HG03066 (cell line): ENCODE data around the gene GLT1D1.

Experiments
- ATAC-seq: cut with Tn5 transposase; IDR thresholded peaks from one replicate; pipeline ENCODE4 v1.9.1; 2021; ENCODE audit warnings: low read depth; ENCODE audit not compliant: unreplicated experiment

GLT1D1 gene

GRCh38 chr12:128991716-128992115 is 138.4 kb downstream of the GLT1D1 start:
- ATAC-seq, result no peak

DNA sequence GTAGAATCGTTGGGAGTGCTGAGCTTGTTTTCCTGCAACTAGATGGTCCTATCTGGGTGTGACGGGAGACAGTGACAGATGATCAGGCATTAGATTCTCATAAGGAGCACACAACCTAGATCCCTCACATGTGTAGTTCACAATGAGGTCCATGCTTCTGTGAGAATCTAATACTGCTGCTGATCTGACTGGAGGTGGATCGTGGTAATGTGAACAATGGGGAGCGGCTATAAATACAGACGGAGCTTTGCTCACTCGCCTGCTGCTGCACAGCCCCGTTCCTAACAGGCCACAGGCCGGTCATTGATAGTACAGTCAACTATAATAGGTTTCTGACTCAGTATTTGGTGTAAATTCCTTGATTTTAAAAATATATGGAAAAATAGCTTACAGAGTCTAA is 138.8 kb downstream of the GLT1D1 start:
- ATAC-seq, result no peak

DNA sequence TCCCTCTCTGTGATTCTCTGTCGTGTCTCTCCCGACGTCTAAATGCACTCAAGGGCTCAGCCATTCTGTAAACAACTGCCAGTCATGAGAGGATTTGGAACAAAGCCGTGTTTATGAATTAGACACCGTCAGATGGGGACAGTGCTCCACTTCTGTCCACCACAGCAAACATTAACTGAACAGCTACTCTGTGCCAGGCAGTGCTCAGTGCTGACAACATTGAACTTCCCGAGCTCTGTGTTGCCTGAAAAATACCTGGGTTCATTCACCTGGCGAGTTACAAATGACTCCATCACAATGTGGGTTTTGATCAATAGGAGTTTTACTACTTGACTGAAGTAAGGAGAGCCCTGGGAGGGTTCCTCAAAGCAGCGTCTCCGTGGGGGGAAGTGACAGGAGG is 139.3 kb downstream of the GLT1D1 start:
- no peak for ATAC-seq

DNA sequence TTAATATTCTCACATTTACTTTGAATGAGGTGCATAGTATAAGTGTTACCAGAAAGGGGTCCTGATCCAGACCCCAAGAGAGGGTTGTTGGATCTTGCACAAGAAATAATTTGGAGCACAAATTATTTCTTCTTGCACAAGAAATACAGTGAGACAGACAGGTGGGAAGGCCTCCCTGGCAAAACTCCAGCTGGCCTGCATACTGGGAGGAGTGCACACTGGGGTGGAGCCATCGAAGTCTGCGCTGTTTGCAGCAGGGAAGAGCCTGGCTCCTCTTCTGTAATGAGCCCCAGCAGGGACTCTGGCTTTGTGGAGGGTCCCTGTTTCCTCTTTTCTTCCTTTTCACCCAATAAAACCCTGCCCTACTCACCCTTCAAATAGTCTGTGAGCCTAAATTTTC is 141.6 kb downstream of the GLT1D1 start:
- ATAC-seq, result no peak

DNA sequence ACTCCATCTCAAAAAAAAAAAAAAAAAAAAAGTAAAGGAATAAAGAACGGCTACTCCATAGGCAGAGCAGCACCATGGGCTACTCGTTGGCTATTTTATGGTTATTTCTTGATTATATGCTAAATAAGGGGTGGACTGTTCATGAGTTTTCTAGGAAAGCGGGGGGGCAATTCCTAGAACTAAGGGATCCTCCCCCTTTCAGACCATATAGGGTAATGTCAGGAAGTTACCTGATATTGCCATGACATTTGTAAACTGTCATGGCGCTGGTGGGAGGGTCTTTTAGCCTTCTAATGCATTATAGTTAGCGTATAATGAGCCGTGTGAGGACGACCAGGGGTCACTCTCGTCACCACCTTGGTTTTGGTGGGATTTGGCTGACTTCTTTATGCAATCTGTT is 142.3 kb downstream of the GLT1D1 start:
- ATAC-seq, result no peak

- ATAC-seq, result no peak
Measured at GRCh38 chr12:129001826-129002225, 148.5 kb downstream of the GLT1D1 start.

DNA sequence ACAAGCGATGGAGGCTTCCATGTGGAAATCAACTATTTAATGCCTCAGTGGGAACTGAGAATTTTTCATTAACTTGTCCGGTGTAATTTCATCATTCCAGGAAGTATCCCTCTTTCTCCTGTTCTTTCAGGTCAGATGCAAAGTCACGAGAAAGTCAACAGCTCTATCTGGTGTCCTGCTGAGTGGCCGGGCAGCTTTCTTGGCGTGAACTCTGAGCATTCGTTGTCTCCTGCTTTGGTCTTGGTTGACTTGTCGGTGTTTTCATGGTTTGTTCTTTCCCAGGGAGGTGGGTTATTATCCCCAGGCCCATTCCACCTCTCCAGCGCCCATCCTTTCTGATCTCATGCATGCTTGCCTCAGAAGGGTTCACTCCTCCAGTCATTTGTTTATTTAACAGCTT is 149.1 kb downstream of the GLT1D1 start:
- ATAC-seq, result no peak

DNA sequence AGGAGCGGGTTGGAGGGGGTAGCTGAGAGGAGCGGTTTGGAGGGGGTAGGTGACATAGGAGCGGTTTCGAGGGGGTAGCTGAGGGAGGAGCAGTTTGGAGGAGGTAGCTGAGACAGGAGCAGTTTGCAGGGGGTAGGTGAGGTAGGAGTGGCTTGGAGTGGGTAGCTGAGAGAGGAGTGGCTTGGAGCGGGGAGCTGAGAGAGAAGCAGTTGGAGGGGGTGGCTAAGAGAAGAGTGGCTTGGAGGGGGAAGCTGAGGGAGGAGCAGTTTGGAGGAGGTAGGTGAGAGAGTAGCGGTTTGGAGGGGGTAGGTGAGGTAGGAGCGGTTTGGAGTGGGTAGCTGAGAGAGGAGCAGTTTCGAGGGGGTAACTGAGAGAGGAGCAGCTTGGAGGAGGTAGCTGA is 152.1 kb downstream of the GLT1D1 start:
- no peak for ATAC-seq

DNA sequence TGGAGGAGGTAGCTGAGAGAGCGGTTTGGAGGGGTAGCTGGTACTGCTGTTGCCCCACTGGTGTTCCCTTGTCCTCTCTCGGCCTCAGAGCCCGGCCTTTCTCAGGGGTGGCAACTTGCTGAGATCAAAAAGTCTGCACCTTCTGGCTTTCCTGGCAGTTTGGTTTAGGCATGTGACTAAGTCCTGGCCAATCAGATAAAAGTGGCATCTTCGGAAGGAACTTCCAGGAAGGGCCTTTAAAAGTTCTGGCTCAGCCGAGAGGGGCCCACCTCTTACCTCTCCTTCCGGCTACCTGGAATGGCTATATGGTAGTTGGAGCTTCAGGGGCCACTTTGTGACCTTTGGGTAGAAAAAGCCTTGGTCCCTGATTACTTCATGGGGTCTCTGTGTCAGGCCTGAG is 152.6 kb downstream of the GLT1D1 start:
- ATAC-seq, result no peak

- ATAC-seq, result no peak
Measured at GRCh38 chr12:129009833-129010622, 156.8 kb downstream of the GLT1D1 start.

- no peak for ATAC-seq
Measured at GRCh38 chr12:129016159-129016558, 162.9 kb downstream of the GLT1D1 start.

DNA sequence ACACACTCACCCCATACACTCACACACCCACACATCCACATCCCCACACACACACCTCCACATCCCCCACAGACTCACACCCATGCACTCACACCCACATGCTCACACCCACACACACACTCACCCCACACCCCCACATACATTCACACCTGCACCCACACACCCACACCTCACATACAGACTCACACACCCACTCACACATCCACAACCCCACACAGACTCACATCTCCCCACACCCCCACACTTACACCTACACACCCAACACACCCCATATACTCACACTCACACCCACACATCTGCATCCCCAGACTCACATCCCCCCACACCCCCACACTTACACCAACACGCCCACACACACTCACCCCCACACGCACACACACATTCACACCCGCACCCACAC is 171.8 kb downstream of the GLT1D1 start:
- ATAC-seq, result no peak

GRCh38 chr12:129028844-129029243 is 175.6 kb downstream of the GLT1D1 start:
- ATAC-seq, result no peak
